Measurements from ENCODE around the gene ESYT1. TPM values are rescaled to one million over a fixed set of nuclear protein-coding genes. Genes with fewer than 3 reads are reported as not detected.

ESYT1 gene
- total RNA-seq, 2 donors from 2014 or later: 25.4 to 74.0 TPM

- H3K4me1 ChIP-seq: peaks cover 0 to 16% of the 10 kb centered on the region in 2 donors
- no peak for DNase-seq (ENCODE audit: low spot score)
- no peaks in the 10 kb centered on the region for H3K36me3 ChIP-seq
- no peak overlapping the region for H3K4me3 ChIP-seq
- no peak overlapping the region for H3K27ac ChIP-seq
- no peaks in the 10 kb centered on the region for H3K9me3 ChIP-seq
- no peaks in the 10 kb centered on the region for H3K27me3 ChIP-seq
- TF ChIP-seq, protein P1, sequence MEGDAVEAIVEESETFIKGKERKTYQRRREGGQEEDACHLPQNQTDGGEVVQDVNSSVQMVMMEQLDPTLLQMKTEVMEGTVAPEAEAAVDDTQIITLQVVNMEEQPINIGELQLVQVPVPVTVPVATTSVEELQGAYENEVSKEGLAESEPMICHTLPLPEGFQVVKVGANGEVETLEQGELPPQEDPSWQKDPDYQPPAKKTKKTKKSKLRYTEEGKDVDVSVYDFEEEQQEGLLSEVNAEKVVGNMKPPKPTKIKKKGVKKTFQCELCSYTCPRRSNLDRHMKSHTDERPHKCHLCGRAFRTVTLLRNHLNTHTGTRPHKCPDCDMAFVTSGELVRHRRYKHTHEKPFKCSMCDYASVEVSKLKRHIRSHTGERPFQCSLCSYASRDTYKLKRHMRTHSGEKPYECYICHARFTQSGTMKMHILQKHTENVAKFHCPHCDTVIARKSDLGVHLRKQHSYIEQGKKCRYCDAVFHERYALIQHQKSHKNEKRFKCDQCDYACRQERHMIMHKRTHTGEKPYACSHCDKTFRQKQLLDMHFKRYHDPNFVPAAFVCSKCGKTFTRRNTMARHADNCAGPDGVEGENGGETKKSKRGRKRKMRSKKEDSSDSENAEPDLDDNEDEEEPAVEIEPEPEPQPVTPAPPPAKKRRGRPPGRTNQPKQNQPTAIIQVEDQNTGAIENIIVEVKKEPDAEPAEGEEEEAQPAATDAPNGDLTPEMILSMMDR (IDR thresholded peaks at IDR 0.05): no peak
Measured at GRCh38 chr12:56081393-56082347, 46.4 kb upstream of the ESYT1 start.

GRCh38 chr12:56082382-56082781 is 45.7 kb upstream of the ESYT1 start:
- no peak for DNase-seq (ENCODE audit: low spot score)
- Histone ChIP-seq H3K9me3 (no peaks in the 10 kb centered on the region), H3K27me3 (no peaks in the 10 kb centered on the region), H3K36me3 (no peaks in the 10 kb centered on the region), H3K27ac (no peak overlapping the region), H3K4me1 (peaks cover 0 to 23% of the 10 kb centered on the region in 2 donors), H3K4me3 (no peak overlapping the region)
- TF ChIP-seq, protein P1 (IDR thresholded peaks at IDR 0.05): no peak

DNA sequence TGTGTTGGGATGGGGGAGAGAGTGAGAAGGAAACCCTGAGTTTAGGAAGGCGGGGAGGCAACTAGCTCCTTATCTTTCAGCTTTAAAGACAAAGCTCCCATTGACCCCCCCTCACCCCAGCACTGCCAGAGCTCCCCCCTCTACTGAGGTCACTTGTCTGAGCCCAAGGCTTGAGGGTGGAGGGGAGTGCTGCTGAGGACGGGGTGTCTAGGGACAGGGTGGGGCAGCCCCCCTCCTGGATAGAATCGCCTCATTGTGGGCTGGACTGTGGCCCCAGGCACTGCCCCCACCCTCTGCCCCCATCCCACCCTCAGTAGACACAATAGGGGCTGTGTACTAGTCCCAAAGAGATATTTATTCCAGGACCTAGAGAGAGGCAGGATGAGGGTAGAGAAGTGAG is 45.1 kb upstream of the ESYT1 start:
- Histone ChIP-seq H3K27me3 (no peaks in the 10 kb centered on the region), H3K36me3 (no peaks in the 10 kb centered on the region), H3K27ac (no peak overlapping the region), H3K9me3 (no peaks in the 10 kb centered on the region), H3K4me1 (peaks cover 0 to 25% of the 10 kb centered on the region in 2 donors), H3K4me3 (no peak overlapping the region)
- DNase-seq (ENCODE audit: low spot score): no peak
- TF ChIP-seq, protein P1 (IDR thresholded peaks at IDR 0.05): no peak

DNA sequence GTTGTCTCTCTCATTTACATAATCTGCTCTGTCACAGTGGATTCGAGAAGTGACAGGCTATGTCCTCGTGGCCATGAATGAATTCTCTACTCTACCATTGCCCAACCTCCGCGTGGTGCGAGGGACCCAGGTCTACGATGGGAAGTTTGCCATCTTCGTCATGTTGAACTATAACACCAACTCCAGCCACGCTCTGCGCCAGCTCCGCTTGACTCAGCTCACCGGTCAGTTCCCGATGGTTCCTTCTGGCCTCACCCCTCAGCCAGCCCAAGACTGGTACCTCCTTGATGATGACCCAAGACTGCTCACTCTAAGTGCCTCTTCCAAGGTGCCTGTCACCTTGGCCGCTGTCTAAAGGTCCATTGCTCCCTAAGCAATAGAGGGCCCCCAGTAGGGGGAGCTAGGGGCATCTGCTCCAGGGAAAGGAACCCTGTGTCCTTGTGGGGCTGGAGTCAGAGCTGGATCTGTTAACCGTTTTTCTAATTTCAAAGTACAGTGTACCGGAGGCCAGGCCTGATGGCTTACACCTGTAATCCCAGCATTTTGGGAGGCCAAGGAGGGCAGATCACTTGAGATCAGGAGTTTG is 43.0 kb upstream of the ESYT1 start:
- peaks cover 0 to 15% of the 10 kb centered on the region in 2 donors for H3K4me1 ChIP-seq
- TF ChIP-seq, protein P1 (IDR thresholded peaks at IDR 0.05): no peak

GRCh38 chr12:56086096-56086495 is 42.0 kb upstream of the ESYT1 start:
- DNase-seq (ENCODE audit: low spot score): no peak

More for the DNA sequence above, 43.0 kb upstream of the ESYT1 start:
- no peak for DNase-seq (ENCODE audit: low spot score)
- Histone ChIP-seq H3K27ac (no peak overlapping the region), H3K36me3 (no peaks in the 10 kb centered on the region), H3K27me3 (no peaks in the 10 kb centered on the region), H3K9me3 (no peaks in the 10 kb centered on the region), H3K4me3 (no peak overlapping the region)

More at GRCh38 chr12:56086096-56086495, 42.0 kb upstream of the ESYT1 start:
- no peaks in the 10 kb centered on the region for H3K9me3 ChIP-seq
- TF ChIP-seq, protein P1 (IDR thresholded peaks at IDR 0.05): no peak
- H3K4me3 ChIP-seq: no peak overlapping the region
- H3K27ac ChIP-seq: no peak overlapping the region
- peaks cover 0 to 10% of the 10 kb centered on the region in 2 donors for H3K4me1 ChIP-seq
- no peaks in the 10 kb centered on the region for H3K36me3 ChIP-seq
- H3K27me3 ChIP-seq: no peaks in the 10 kb centered on the region

Data from right atrium auricular region (tissue), 2 donors.